ENCODE results near the gene KRTAP20-1. TPM values are rescaled to one million over a fixed set of nuclear protein-coding genes. Genes with fewer than 3 reads are reported as not detected.

Gene KRTAP20-1
- polyA plus RNA-seq, 1 of the 3 experiments (the other 2 are of a cell fraction): not detected

GRCh38 chr21:30652891-30653290, 36.7 kb downstream of the KRTAP20-1 start:
- no peaks in the 10 kb centered on the region for H3K9me3 ChIP-seq
- H4K20me1 ChIP-seq (ENCODE audit: insufficient read depth): no peaks in the 10 kb centered on the region
- H3F3A ChIP-seq (replicated peaks; ENCODE audit: insufficient read depth): no peaks in the 10 kb centered on the region
- H3K27ac ChIP-seq (ENCODE audit: low read depth in 2 of 2, low read length in 1 of 2): no peak overlapping the region
- H3K4me1 ChIP-seq (ENCODE audit: control insufficient read depth in 1 of 2, insufficient read depth in 2 of 2, low read depth in 1 of 2, low read length in 1 of 2): no peaks in the 10 kb centered on the region
- POLR2A ChIA-PET: no interaction called here
- H3K27me3 ChIP-seq (ENCODE audit: insufficient read depth): no peaks in the 10 kb centered on the region; the same call in 1 of the 2 replicates
- no peak overlapping the region for H3K9ac ChIP-seq
- no peaks in the 10 kb centered on the region for H3K79me2 ChIP-seq (ENCODE audit: insufficient read depth)
- TF ChIP-seq TEAD4 (IDR thresholded peaks at IDR 0.05; ENCODE audit: borderline replicate concordance, insufficient read depth) (no peak), EP300 (IDR thresholded peaks at IDR 0.05; ENCODE audit: borderline replicate concordance in 1 of 2, low read depth in 1 of 2, low read length in 1 of 2) (no peak), YY1 (IDR thresholded peaks at IDR 0.05; ENCODE audit: low read depth) (no peak), JUND (IDR thresholded peaks at IDR 0.05) (no peak), CHD2 (IDR thresholded peaks at IDR 0.05; ENCODE audit: low read length, partially characterized antibody) (no peak), FOXM1 (IDR thresholded peaks at IDR 0.05; ENCODE audit: low read depth) (no peak), NFIC (IDR thresholded peaks at IDR 0.05; ENCODE audit: borderline replicate concordance) (no peak), RAD21 (IDR thresholded peaks at IDR 0.05; ENCODE audit: low read length) (no peak), USF1 (IDR thresholded peaks at IDR 0.05; ENCODE audit: borderline replicate concordance, low read depth) (no peak), MXI1 (IDR thresholded peaks at IDR 0.05; ENCODE audit: low read depth, low read length) (no peak), SIN3A (IDR thresholded peaks at IDR 0.05; ENCODE audit: borderline replicate concordance, low read depth, low read length) (no peak), TAF1 (IDR thresholded peaks at IDR 0.05; ENCODE audit: borderline replicate concordance, low read depth, low read length) (no peak), NRF1 (IDR thresholded peaks at IDR 0.05; ENCODE audit: low read depth, low read length) (no peak)
- TF ChIP-seq, protein P1, sequence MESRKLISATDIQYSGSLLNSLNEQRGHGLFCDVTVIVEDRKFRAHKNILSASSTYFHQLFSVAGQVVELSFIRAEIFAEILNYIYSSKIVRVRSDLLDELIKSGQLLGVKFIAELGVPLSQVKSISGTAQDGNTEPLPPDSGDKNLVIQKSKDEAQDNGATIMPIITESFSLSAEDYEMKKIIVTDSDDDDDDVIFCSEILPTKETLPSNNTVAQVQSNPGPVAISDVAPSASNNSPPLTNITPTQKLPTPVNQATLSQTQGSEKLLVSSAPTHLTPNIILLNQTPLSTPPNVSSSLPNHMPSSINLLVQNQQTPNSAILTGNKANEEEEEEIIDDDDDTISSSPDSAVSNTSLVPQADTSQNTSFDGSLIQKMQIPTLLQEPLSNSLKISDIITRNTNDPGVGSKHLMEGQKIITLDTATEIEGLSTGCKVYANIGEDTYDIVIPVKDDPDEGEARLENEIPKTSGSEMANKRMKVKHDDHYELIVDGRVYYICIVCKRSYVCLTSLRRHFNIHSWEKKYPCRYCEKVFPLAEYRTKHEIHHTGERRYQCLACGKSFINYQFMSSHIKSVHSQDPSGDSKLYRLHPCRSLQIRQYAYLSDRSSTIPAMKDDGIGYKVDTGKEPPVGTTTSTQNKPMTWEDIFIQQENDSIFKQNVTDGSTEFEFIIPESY (IDR thresholded peaks at IDR 0.05; ENCODE audit: borderline replicate concordance, low read depth): no peak
- TF ChIP-seq, protein P2, sequence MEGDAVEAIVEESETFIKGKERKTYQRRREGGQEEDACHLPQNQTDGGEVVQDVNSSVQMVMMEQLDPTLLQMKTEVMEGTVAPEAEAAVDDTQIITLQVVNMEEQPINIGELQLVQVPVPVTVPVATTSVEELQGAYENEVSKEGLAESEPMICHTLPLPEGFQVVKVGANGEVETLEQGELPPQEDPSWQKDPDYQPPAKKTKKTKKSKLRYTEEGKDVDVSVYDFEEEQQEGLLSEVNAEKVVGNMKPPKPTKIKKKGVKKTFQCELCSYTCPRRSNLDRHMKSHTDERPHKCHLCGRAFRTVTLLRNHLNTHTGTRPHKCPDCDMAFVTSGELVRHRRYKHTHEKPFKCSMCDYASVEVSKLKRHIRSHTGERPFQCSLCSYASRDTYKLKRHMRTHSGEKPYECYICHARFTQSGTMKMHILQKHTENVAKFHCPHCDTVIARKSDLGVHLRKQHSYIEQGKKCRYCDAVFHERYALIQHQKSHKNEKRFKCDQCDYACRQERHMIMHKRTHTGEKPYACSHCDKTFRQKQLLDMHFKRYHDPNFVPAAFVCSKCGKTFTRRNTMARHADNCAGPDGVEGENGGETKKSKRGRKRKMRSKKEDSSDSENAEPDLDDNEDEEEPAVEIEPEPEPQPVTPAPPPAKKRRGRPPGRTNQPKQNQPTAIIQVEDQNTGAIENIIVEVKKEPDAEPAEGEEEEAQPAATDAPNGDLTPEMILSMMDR (IDR thresholded peaks at IDR 0.05): no peak
- no peaks in the 10 kb centered on the region for H3K9me2 ChIP-seq
- H3K36me3 ChIP-seq (replicated peaks in 1 of 2; ENCODE audit: control insufficient read depth in 1 of 2, insufficient read depth in 2 of 2, low read length in 1 of 2): no peaks in the 10 kb centered on the region
- no peak for DNase-seq
- no peak overlapping the region for H3K4me3 ChIP-seq (ENCODE audit: low read depth in 2 of 2, low read length in 1 of 2)
- no peak overlapping the region for H3K4me2 ChIP-seq
- no peak overlapping the region for H2AFZ ChIP-seq (ENCODE audit: low read depth)
- CTCF ChIA-PET: no interaction called here

Small RNAs within 50 kb of the gene (small RNA-seq; reads per million reads assigned to genes)
- gene KRTAP20-1 (0 reads per million in 7 experiments), gene KRTAP20-3 (0 reads per million in 7 experiments), gene KRTAP20-4 (0 reads per million in 7 experiments), gene KRTAP22-1 (0 reads per million in 7 experiments), gene KRTAP22-2 (0 reads per million in 7 experiments)

Other genes starting within 250 kb of the KRTAP20-1 start
- gene KRTAP13-2, start 244.2 kb upstream of the KRTAP20-1 start, polyA plus RNA-seq (2012; rRNA removed): not detected in 2 replicates
- gene KRTAP13-1, start 220.4 kb upstream of the KRTAP20-1 start, polyA plus RNA-seq (2012; rRNA removed): not detected in 2 replicates
- not detected in 2 replicates for gene KRTAP13-3, start 190.5 kb upstream of the KRTAP20-1 start, polyA plus RNA-seq (2012; rRNA removed)
- gene KRTAP13-4, start 186.2 kb upstream of the KRTAP20-1 start, polyA plus RNA-seq (2012; rRNA removed): not detected in 2 replicates
- gene KRTAP15-1, start 176.2 kb upstream of the KRTAP20-1 start, polyA plus RNA-seq (2012; rRNA removed): not detected in 2 replicates
- gene KRTAP19-1, start 136.1 kb upstream of the KRTAP20-1 start, polyA plus RNA-seq (2012; rRNA removed): not detected in 2 replicates
- gene KRTAP19-2, start 129.0 kb upstream of the KRTAP20-1 start, polyA plus RNA-seq (2012; rRNA removed): not detected in 2 replicates
- gene KRTAP19-3, start 124.4 kb upstream of the KRTAP20-1 start, polyA plus RNA-seq (2012; rRNA removed): not detected in 2 replicates
- not detected in 2 replicates for gene KRTAP19-4, start 119.3 kb upstream of the KRTAP20-1 start, polyA plus RNA-seq (2012; rRNA removed)
- not detected in 2 replicates for gene KRTAP19-5, start 114.3 kb upstream of the KRTAP20-1 start, polyA plus RNA-seq (2012; rRNA removed)
- gene KRTAP19-6, start 74.6 kb upstream of the KRTAP20-1 start, polyA plus RNA-seq (2012; rRNA removed): not detected in 2 replicates
- gene KRTAP19-7, start 55.1 kb upstream of the KRTAP20-1 start, polyA plus RNA-seq (2012; rRNA removed): not detected in 2 replicates
- gene KRTAP22-2, start 26.0 kb upstream of the KRTAP20-1 start, polyA plus RNA-seq (2012; rRNA removed): not detected in 2 replicates
- gene KRTAP6-3, start 24.0 kb upstream of the KRTAP20-1 start, polyA plus RNA-seq (2012; rRNA removed): not detected in 2 replicates
- not detected in 2 replicates for gene KRTAP6-2, start 17.5 kb upstream of the KRTAP20-1 start, polyA plus RNA-seq (2012; rRNA removed)
- gene KRTAP22-1, start 15.3 kb upstream of the KRTAP20-1 start, polyA plus RNA-seq (2012; rRNA removed): not detected in 2 replicates
- not detected in 2 replicates for gene KRTAP6-1, start 2.5 kb upstream of the KRTAP20-1 start, polyA plus RNA-seq (2012; rRNA removed)
- not detected in 2 replicates for gene KRTAP20-4, start 4.2 kb downstream of the KRTAP20-1 start, polyA plus RNA-seq (2012; rRNA removed)
- gene KRTAP20-2, start 18.8 kb downstream of the KRTAP20-1 start, polyA plus RNA-seq (2012; rRNA removed): not detected in 2 replicates
- gene KRTAP20-3, start 26.4 kb downstream of the KRTAP20-1 start, polyA plus RNA-seq (2012; rRNA removed): not detected in 2 replicates
- gene KRTAP21-3, start 102.4 kb downstream of the KRTAP20-1 start, polyA plus RNA-seq (2012; rRNA removed): not detected in 2 replicates
- not detected in 2 replicates for gene KRTAP21-2, start 130.8 kb downstream of the KRTAP20-1 start, polyA plus RNA-seq (2012; rRNA removed)
- gene KRTAP21-1, start 139.0 kb downstream of the KRTAP20-1 start, polyA plus RNA-seq (2012; rRNA removed): not detected in 2 replicates
- not detected in 2 replicates for gene KRTAP8-1, start 196.8 kb downstream of the KRTAP20-1 start, polyA plus RNA-seq (2012; rRNA removed)
- not detected in 2 replicates for gene KRTAP7-1, start 213.3 kb downstream of the KRTAP20-1 start, polyA plus RNA-seq (2012; rRNA removed)

Data from SK-N-SH (cell line).